ENCODE results near the gene BRD2.

The BRD2 gene

DNA sequence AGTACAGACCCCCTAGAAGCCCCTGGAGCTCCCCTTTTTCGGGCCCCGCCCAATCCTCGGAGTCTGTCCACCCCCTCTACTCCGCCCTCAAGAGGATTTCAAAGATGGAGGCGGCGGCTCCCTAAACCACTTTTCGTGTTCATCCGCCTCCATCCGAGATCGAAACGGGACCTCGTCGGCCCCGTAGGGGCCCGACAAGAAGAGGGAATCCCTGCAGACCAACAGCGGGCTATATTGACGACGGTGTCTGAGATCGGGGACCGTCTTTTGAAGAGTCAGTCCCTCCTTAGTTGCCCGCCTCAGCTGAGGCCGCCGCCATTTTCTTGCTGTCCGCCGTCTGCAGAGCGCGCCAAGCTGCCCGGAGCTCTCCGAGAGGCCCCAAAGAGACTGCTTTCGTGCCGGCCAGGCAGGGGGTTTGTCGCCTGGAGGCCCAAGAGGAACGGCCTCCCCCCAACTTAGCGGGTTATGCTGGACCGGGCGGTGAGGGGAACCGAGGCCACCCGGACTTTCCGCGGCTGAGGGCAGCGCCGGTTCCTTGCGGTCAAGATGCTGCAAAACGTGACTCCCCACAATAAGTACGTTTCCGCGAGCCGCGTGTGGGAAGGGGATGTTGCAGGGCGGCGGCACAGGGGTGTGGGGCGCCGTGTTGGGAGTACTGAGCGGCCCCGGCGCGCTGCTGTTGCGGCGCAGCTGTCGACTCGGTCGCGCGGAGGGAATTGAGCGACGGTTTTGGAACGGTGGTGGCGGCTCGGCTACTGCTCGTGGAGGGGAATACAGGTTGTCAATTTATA lies 4.2 kb downstream of the BRD2 start:
- peak; percentile 63 for DNase-seq (ENCODE audit: low spot score)
- TF ChIP-seq, protein P1, sequence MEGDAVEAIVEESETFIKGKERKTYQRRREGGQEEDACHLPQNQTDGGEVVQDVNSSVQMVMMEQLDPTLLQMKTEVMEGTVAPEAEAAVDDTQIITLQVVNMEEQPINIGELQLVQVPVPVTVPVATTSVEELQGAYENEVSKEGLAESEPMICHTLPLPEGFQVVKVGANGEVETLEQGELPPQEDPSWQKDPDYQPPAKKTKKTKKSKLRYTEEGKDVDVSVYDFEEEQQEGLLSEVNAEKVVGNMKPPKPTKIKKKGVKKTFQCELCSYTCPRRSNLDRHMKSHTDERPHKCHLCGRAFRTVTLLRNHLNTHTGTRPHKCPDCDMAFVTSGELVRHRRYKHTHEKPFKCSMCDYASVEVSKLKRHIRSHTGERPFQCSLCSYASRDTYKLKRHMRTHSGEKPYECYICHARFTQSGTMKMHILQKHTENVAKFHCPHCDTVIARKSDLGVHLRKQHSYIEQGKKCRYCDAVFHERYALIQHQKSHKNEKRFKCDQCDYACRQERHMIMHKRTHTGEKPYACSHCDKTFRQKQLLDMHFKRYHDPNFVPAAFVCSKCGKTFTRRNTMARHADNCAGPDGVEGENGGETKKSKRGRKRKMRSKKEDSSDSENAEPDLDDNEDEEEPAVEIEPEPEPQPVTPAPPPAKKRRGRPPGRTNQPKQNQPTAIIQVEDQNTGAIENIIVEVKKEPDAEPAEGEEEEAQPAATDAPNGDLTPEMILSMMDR (IDR thresholded peaks at IDR 0.05; ENCODE audit: borderline replicate concordance, control extremely low read depth, extremely low read depth, insufficient read depth, missing control alignments), result no peak
- in situ Hi-C loops (cut with MboI; ENCODE audit: low sequenced_read_pairs, unreplicated experiment), result no loop called here

DNA sequence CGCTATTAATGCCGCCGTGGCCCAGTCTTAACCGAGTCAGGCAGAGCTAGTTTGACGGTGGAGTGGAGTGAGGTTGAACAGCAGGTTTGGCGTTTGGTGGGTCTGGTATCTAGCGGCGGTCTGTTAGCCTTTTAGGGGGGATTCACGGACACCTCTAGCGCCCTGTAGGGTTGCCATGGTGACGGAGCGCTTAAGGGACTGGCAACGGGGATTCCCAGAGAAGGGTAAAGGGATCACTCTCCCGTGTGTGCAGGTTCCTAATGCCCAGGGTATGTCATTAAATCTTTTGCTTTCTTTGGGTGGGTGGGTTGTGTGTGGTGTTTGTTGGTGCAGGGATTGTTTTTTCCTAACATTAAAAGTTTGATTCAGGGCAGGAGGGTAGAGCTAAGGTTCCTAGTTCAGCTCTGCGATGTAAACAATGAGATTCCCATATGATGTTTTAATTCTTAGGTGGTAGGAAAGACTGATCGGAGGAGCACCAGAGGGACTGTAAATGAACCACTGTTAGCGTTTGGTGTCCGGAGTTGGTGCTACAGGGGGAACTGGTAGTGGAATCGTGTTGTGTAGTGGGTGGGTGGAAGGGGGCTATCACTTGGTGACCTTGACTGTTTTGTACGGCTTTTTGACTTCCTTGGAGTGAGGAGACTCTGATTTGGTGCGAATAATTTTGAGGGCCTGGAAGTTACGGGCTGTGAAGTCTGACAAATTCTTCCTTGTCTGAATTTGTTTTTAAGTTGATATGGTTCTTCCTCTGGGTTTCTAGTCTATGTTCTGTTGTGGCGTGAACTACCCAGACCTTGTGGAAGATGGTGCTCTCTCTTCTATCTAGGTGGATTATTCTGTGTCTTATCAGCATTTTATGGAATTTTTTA lies 5.0 kb downstream of the BRD2 start:
- in situ Hi-C loops (cut with MboI; ENCODE audit: low sequenced_read_pairs, unreplicated experiment), result no loop called here
- TF ChIP-seq, protein P1 (IDR thresholded peaks at IDR 0.05; ENCODE audit: borderline replicate concordance, control extremely low read depth, extremely low read depth, insufficient read depth, missing control alignments), result no peak
- DNase-seq (ENCODE audit: low spot score), result no peak

DNA sequence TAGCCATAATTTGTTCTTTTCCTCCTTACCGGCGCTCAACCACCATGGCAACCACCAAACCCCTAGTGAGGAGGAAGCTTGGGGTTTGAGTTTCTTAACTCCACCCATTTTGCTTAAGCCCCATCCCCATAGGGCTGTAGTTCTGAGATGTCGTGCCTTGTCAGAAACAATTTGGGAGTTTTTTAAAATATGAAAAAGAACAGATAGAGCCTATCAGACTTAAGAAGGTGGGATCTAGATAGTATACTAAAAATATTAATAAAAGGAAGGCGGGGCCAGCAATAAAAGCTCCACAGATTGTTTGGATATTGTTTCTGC lies 5.6 kb downstream of the BRD2 start:
- in situ Hi-C loops (cut with MboI; ENCODE audit: low sequenced_read_pairs, unreplicated experiment), result no loop called here
- no peak for DNase-seq (ENCODE audit: low spot score)

DNA sequence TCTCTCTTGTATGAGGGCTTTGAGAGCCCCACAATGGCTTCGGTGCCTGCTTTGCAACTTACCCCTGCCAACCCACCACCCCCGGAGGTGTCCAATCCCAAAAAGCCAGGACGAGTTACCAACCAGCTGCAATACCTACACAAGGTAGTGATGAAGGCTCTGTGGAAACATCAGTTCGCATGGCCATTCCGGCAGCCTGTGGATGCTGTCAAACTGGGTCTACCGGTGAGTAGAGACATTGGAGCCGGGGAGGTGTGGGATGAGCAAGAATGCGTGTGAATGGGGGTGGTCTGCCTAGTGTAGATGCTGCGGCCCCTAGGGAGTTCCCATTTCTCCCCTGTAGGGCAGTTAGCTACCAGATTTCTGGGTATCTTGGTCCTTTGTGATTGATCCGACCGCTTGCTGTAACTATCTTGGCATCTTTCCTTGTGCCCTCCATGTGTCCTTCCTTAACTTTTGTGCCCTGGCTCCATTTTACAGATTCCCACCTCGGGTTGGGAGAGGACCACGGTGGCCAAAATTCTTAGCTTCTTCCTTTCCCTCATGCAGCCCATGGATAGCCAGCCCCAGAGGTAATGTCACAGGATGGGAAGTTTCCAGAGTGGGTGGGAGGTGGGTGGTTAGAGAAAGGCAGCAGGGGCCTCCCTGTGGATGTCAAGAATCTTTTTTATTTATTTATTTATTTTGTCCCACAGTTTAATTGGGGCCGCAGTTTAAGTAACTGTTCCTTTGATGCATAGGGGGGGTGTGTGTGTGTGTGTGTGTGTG lies 6.3 kb downstream of the BRD2 start:
- DNase-seq (ENCODE audit: low spot score), result no peak
- TF ChIP-seq, protein P1 (IDR thresholded peaks at IDR 0.05; ENCODE audit: borderline replicate concordance, control extremely low read depth, extremely low read depth, insufficient read depth, missing control alignments), result no peak
- in situ Hi-C loops (cut with MboI; ENCODE audit: low sequenced_read_pairs, unreplicated experiment), result no loop called here

More for the DNA sequence above, 5.6 kb downstream of the BRD2 start:
- TF ChIP-seq, protein P1 (IDR thresholded peaks at IDR 0.05; ENCODE audit: borderline replicate concordance, control extremely low read depth, extremely low read depth, insufficient read depth, missing control alignments), result no peak

DNA sequence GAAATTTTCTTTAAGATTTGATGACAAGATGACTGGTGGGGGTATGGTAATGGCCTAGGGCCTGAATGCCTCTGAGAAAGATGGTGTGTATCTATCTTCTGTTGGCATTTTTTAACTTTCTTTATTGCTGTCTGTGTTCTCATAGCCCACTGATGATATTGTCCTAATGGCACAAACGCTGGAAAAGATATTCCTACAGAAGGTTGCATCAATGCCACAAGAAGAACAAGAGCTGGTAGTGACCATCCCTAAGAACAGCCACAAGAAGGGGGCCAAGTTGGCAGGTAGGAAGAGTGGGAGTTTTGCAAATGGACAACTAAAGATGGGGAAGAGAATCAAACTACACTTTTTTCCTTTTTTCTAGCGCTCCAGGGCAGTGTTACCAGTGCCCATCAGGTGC lies 7.5 kb downstream of the BRD2 start:
- in situ Hi-C loops (cut with MboI; ENCODE audit: low sequenced_read_pairs, unreplicated experiment), result no loop called here
- TF ChIP-seq, protein P1 (IDR thresholded peaks at IDR 0.05; ENCODE audit: borderline replicate concordance, control extremely low read depth, extremely low read depth, insufficient read depth, missing control alignments), result no peak
- no peak for DNase-seq (ENCODE audit: low spot score)

DNA sequence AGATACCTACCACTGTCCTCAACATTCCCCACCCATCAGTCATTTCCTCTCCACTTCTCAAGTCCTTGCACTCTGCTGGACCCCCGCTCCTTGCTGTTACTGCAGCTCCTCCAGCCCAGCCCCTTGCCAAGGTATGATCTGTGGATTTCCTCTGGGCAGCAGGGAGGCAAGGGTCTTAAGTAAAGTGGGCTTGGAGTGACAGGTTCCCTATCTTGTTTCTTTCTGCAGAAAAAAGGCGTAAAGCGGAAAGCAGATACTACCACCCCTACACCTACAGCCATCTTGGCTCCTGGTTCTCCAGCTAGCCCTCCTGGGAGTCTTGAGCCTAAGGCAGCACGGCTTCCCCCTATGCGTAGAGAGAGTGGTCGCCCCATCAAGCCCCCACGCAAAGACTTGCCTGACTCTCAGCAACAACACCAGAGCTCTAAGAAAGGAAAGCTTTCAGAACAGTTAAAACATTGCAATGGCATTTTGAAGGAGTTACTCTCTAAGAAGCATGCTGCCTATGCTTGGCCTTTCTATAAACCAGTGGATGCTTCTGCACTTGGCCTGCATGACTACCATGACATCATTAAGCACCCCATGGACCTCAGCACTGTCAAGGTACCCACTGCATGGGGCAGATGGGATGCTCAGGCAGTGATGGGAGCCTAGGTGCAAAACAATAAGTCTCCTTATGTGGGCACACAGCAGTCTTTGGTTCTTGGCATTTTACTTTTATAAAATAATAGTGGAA lies 8.1 kb downstream of the BRD2 start:
- no peak for DNase-seq (ENCODE audit: low spot score)
- TF ChIP-seq, protein P1 (IDR thresholded peaks at IDR 0.05; ENCODE audit: borderline replicate concordance, control extremely low read depth, extremely low read depth, insufficient read depth, missing control alignments), result no peak
- in situ Hi-C loops (cut with MboI; ENCODE audit: low sequenced_read_pairs, unreplicated experiment), result no loop called here
